PC-3 (cell line): ENCODE results near the gene AGMAT.

Experiments used
- CTCF ChIP-seq: fragments of 300-600 bp; sonication (generic); conservative IDR thresholded peaks from 2 replicates; pipeline ENCODE4 v1.5.1; 2017; ENCODE audit warnings: antibody characterized with exemption, low read depth, mild to moderate bottlenecking, low read length
- EZH2 ChIP-seq: fragments of 300-600 bp; sonication (generic); IDR thresholded peaks from one replicate; pipeline ENCODE4 v1.6.1; 2017; ENCODE audit warnings: antibody characterized with exemption, mild to moderate bottlenecking, low read length; ENCODE audit not compliant: unreplicated experiment

DNA sequence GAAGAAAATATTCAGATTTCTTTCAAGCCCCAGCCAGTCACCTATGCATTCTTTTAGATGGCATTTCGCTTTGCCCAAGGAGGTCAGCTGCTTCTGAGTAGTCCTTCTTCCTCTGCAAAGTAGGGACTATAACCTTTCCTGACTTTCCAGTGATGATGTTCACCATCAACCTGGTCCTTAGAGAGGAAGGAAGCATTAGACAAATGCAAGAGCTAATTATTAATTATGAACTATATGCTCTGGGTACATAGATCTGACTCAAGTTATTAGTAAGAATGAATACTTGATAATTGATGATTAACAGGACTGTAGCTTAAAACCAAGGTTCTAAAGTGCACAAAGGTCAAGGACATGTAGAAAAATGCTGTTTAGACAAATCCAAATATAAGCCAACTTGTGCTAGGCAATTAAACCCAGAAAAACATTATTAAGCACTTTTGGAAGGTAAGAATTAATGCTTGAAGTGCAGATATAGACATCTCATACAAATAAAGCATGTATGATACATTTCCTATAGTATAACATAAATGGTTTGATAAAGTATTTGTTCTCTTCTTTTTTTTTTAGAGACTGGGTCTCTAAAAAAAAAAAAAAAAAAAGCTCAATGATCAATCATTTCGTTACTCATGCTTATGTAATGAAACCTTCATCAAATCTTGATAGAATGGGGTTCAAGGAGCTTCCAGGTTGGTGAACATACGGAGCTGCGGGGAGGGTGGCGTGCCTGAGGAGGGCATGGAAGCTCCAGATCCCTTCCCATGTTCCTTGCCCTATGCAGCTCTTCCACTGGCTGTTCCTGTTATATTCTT lies 11.2 kb upstream of the AGMAT start:
- TF ChIP-seq CTCF (no peak), EZH2 (no peak)
